Uterus (tissue), 4 donors: ENCODE measurements around the gene LOX. TPM values are rescaled to one million over a fixed set of nuclear protein-coding genes. Genes with fewer than 3 reads are reported as not detected.

Source experiments
- DNase-seq, 2 donors: peaks; one replicate each; pipeline ENCODE4 v3.0.0-alpha.2; 2019 to 2020
- H3K27ac ChIP-seq, 2 donors: fragments of 200-600 bp; sonication (generic); 1 replicate in 1 of 2; 2 replicates in 1 of 2; pipeline ENCODE4 v1.5.1; 2016 to 2018
- H3K27me3 ChIP-seq, 2 donors: fragments of 200-600 bp; sonication (generic); one replicate each; pipeline ENCODE4 v1.5.1; 2018 to 2019; ENCODE audit warnings: control low read depth in 1 of 2
- H3K36me3 ChIP-seq, 2 donors: fragments of 200-600 bp; sonication (generic); one replicate each; pipeline ENCODE4 v1.5.1; 2019; ENCODE audit warnings: control low read depth in 1 of 2
- H3K4me1 ChIP-seq, 2 donors: fragments of 200-600 bp; sonication (generic); one replicate each; pipeline ENCODE4 v1.5.1; 2018 to 2019; ENCODE audit warnings: control low read depth in 1 of 2
- H3K4me3 ChIP-seq, 2 donors: fragments of 200-600 bp; sonication (generic); 1 replicate in 1 of 2; 2 replicates in 1 of 2; pipeline ENCODE4 v1.5.1; 2018 to 2019; ENCODE audit warnings: mild to moderate bottlenecking in 1 of 2
- H3K9me3 ChIP-seq, 2 donors: fragments of 200-600 bp; sonication (generic); one replicate each; pipeline ENCODE4 v1.5.1; 2019; ENCODE audit warnings: control low read depth in 1 of 2
- CTCF ChIP-seq, 4 experiments: fragments of 200-600 bp in 2 of 4; fragments of 450-650 bp in 2 of 4; sonication (generic) in 2 of 4; IDR thresholded peaks; one replicate each; pipeline ENCODE4 v1.5.1; 2016 to 2019; ENCODE audit warnings: antibody characterized with exemption in 4 of 4, mild to moderate bottlenecking in 2 of 4, moderate library complexity in 1 of 4
- POLR2A ChIP-seq, 2 donors: fragments of 450-650 bp; IDR thresholded peaks; one replicate each; pipeline ENCODE4 v1.6.1; 2016; ENCODE audit warnings: antibody characterized with exemption in 2 of 2, mild to moderate bottlenecking in 1 of 2, moderate library complexity in 1 of 2
- intact Hi-C: fragments of 100-400 bp; cut with DNase I; formaldehyde crosslinking; loops from one replicate; pipeline ENCODE4 v1.15.1; 2023; ENCODE audit warnings: low total_unique reads
- total RNA-seq, 4 donors: library from RNA; depleted of rRNA in 3 of 4; stranded (reverse); fragments of >200 nt in 3 of 4; gene quantifications; one replicate each; pipeline versions ENCODE4 v1.1.0 to v1.2.4, GENCODE V29; 2014 to 2023
- donor health status: DM: yes; HTN: yes; CAD: no.

LOX gene
- total RNA-seq, 4 donors from 2014 or later = 5.6 to 78.3 (median 22.5) TPM

GRCh38 chr5:122064992-122065391 lies 13.1 kb downstream of the LOX start:
- Histone ChIP-seq H3K4me1 (no peaks in the 10 kb centered on the region), H3K9me3 (no peaks in the 10 kb centered on the region), H3K36me3 (no peaks in the 10 kb centered on the region), H3K27ac (no peak overlapping the region), H3K27me3 (no peaks in the 10 kb centered on the region), H3K4me3 (no peak overlapping the region)
- DNase-seq = no peak
- TF ChIP-seq POLR2A (IDR thresholded peaks at IDR 0.05) (no peak), CTCF (IDR thresholded peaks at IDR 0.05) (no peak)
- intact Hi-C loops = no loop called here

- Histone ChIP-seq H3K27ac (no peak overlapping the region), H3K27me3 (no peaks in the 10 kb centered on the region), H3K4me1 (no peaks in the 10 kb centered on the region), H3K4me3 (no peak overlapping the region), H3K9me3 (no peaks in the 10 kb centered on the region), H3K36me3 (no peaks in the 10 kb centered on the region)
- TF ChIP-seq CTCF (IDR thresholded peaks at IDR 0.05) (no peak), POLR2A (IDR thresholded peaks at IDR 0.05) (no peak)
- no peak for DNase-seq
- intact Hi-C loops = no loop called here
These were observed 14.2 kb downstream of the LOX start for GRCh38 chr5:122063836-122064235.

- intact Hi-C loops = no loop called here
- no peak for DNase-seq
- Histone ChIP-seq H3K4me3 (no peak overlapping the region), H3K27me3 (no peaks in the 10 kb centered on the region), H3K9me3 (no peaks in the 10 kb centered on the region), H3K36me3 (no peaks in the 10 kb centered on the region), H3K4me1 (no peaks in the 10 kb centered on the region), H3K27ac (no peak overlapping the region)
- TF ChIP-seq CTCF (IDR thresholded peaks at IDR 0.05) (no peak), POLR2A (IDR thresholded peaks at IDR 0.05) (no peak)
These were observed 15.9 kb downstream of the LOX start for GRCh38 chr5:122062205-122062604.

- no peaks in the 10 kb centered on the region for H3K4me1 ChIP-seq
- no peak overlapping the region for H3K4me3 ChIP-seq
- no peak for DNase-seq
- no peaks in the 10 kb centered on the region for H3K36me3 ChIP-seq
- H3K27me3 ChIP-seq = no peaks in the 10 kb centered on the region
- no peak overlapping the region for H3K27ac ChIP-seq
- H3K9me3 ChIP-seq = no peaks in the 10 kb centered on the region
- intact Hi-C loops = no loop called here
- no peak for TF ChIP-seq CTCF (IDR thresholded peaks at IDR 0.05)
- no peak for TF ChIP-seq POLR2A (IDR thresholded peaks at IDR 0.05)
These were observed 21.1 kb downstream of the LOX start for GRCh38 chr5:122056913-122057312.

- intact Hi-C loops = no loop called here
- TF ChIP-seq CTCF (IDR thresholded peaks at IDR 0.05) = no peak
- TF ChIP-seq POLR2A (IDR thresholded peaks at IDR 0.05) = no peak
- H3K27ac ChIP-seq = no peak overlapping the region
These were observed 23.8 kb downstream of the LOX start for GRCh38 chr5:122054266-122054665.

More at GRCh38 chr5:122054266-122054665, 23.8 kb downstream of the LOX start:
- H3K4me3 ChIP-seq = no peak overlapping the region
- no peaks in the 10 kb centered on the region for H3K9me3 ChIP-seq
- DNase-seq = no peak
- H3K36me3 ChIP-seq = no peaks in the 10 kb centered on the region
- H3K27me3 ChIP-seq = no peaks in the 10 kb centered on the region
- H3K4me1 ChIP-seq = no peaks in the 10 kb centered on the region
